ENCODE data around the gene DSCAM. TPM values are rescaled to one million over a fixed set of nuclear protein-coding genes. Genes with fewer than 3 reads are reported as not detected.
A peak's percentile ranks its signal among the peaks of the same experiment; 100 is the strongest.

Gene DSCAM
- total RNA-seq, 1 donor from 2014 or later, result not detected

DNA sequence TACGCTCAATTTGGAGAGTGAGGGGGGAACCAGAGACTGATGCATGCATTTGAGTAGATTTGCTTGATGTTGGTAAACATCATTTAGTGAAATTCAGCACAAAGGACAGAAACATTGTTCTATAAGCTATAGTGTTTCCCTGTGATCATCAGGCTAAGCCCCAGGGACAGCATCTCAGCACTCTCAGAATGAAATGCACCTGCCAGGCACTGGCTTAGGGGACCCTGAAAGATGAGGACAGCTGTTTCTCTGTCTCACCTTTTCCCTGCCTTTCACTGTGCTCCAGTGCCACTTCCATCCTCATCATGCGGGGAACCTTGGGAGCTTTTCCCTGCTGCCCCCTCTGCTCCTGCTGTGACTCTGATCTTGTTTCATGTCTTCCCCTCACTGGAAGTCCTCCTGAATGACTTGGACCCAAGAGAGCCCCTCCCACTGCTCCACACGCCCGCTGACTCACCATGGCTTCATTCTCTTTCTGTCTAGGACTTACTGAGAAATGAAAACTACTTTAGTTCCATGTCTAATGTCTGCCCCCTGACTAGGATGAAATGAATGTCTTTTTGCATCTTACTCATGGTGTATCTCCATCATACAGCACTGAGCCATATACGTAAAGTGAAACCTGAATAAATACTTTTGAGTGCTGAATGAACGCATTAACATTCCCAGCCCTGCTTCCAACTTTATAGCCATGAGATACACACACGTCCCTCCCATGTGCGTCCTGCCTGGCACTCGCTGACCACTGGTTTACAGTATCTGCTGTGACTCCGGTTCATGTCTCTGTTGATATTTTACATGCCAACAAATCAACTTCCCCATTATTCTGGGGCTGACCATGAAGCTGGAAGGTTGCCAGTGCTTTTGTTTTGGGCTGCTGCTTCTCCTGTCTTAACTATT, 797.7 kb downstream of the DSCAM start:
- H3K27me3 Mint-ChIP-seq (ENCODE audit: insufficient read depth, low read depth), result peaks cover 5% of the 10 kb centered on the region
- Histone ChIP-seq H3F3A (ENCODE audit: low read depth) (no peaks in the 10 kb centered on the region), H3K27ac (no peak overlapping the region), H3K4me1 (peaks cover 6% of the 10 kb centered on the region), H3K4me2 (no peak overlapping the region), H4K20me1 (ENCODE audit: low read depth) (no peaks in the 10 kb centered on the region), H3K9ac (no peak overlapping the region), H3K9me3 (ENCODE audit: low read depth) (no peaks in the 10 kb centered on the region), H3K4me3 (no peak overlapping the region), H3K36me3 (no peaks in the 10 kb centered on the region), H3K27me3 (no peaks in the 10 kb centered on the region), H3K79me2 (ENCODE audit: low read depth) (no peaks in the 10 kb centered on the region), H2AFZ (replicated peaks) (no peak overlapping the region)
- TF ChIP-seq, protein P1, sequence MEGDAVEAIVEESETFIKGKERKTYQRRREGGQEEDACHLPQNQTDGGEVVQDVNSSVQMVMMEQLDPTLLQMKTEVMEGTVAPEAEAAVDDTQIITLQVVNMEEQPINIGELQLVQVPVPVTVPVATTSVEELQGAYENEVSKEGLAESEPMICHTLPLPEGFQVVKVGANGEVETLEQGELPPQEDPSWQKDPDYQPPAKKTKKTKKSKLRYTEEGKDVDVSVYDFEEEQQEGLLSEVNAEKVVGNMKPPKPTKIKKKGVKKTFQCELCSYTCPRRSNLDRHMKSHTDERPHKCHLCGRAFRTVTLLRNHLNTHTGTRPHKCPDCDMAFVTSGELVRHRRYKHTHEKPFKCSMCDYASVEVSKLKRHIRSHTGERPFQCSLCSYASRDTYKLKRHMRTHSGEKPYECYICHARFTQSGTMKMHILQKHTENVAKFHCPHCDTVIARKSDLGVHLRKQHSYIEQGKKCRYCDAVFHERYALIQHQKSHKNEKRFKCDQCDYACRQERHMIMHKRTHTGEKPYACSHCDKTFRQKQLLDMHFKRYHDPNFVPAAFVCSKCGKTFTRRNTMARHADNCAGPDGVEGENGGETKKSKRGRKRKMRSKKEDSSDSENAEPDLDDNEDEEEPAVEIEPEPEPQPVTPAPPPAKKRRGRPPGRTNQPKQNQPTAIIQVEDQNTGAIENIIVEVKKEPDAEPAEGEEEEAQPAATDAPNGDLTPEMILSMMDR (IDR thresholded peaks at IDR 0.05), result no peak
- no peak for TF ChIP-seq EZH2phosphoT487 (IDR thresholded peaks at IDR 0.05)
- H3K4me1 Mint-ChIP-seq, result peaks cover 25% of the 10 kb centered on the region
- no peak overlapping the region for H3K4me3 Mint-ChIP-seq
- DNase-seq (ENCODE audit: low spot score), result no peak
- no peaks in the 10 kb centered on the region for H3K36me3 Mint-ChIP-seq
- no peaks in the 10 kb centered on the region for H3K9me3 Mint-ChIP-seq
- H3K27ac Mint-ChIP-seq, result peak overlapping the region; percentile 52

DNA sequence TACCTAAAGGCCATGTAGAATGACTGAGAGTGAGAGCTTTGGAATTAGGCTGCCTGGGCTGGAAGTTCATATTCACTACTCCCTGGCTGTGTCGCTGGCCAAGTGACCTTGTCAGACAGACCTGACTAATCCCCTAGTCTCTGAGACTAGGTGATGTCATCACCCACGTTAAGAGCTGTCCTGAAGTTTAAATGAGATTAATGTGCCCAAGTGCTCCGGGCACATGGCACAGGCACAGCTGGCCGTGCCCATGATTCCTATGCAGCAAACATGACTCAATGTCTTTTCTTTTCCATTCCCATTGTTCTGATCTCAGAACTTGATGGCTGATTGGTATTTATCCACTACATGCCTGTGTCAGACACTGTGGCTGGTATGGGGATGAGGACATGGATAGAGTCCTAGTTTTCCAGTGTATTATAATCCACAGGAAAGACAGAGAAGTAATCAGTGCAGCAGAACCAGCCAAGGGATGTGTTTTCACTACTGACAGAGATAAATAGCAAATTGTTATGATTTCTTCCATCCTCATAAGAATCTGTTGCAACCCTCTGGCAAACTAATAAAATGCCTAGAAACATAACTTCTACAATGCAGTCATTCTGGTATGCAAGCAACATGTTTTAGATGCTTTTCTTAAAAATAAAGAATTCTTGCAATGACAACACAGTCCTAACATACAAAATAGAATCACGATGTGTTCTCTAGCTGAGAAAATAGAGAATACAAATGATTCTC, 798.8 kb downstream of the DSCAM start:
- Mint-ChIP-seq H3K36me3 (no peaks in the 10 kb centered on the region), H3K4me1 (peaks cover 25% of the 10 kb centered on the region), H3K27ac (peak overlapping the region; percentile 62), H3K27me3 (ENCODE audit: insufficient read depth, low read depth) (peaks cover 5% of the 10 kb centered on the region), H3K4me3 (peak overlapping the region; percentile 28), H3K9me3 (no peaks in the 10 kb centered on the region)
- DNase-seq (ENCODE audit: low spot score), result no peak
- H3K27me3 ChIP-seq, result no peaks in the 10 kb centered on the region
- H3K36me3 ChIP-seq, result no peaks in the 10 kb centered on the region
- H3K4me2 ChIP-seq, result no peak overlapping the region
- H3K4me3 ChIP-seq, result no peak overlapping the region
- no peak overlapping the region for H2AFZ ChIP-seq (replicated peaks)
- H3K4me1 ChIP-seq, result peaks cover 6% of the 10 kb centered on the region
- TF ChIP-seq, protein P1 (IDR thresholded peaks at IDR 0.05), result no peak
- no peak for TF ChIP-seq EZH2 (IDR thresholded peaks at IDR 0.05)
- TF ChIP-seq EZH2phosphoT487 (IDR thresholded peaks at IDR 0.05), result no peak
- H3K9ac ChIP-seq, result no peak overlapping the region
- no peaks in the 10 kb centered on the region for H3F3A ChIP-seq (ENCODE audit: low read depth)
- no peaks in the 10 kb centered on the region for H3K9me3 ChIP-seq (ENCODE audit: low read depth)
- H4K20me1 ChIP-seq (ENCODE audit: low read depth), result no peaks in the 10 kb centered on the region
- no peaks in the 10 kb centered on the region for H3K79me2 ChIP-seq (ENCODE audit: low read depth)
- H3K27ac ChIP-seq, result no peak overlapping the region

DNA sequence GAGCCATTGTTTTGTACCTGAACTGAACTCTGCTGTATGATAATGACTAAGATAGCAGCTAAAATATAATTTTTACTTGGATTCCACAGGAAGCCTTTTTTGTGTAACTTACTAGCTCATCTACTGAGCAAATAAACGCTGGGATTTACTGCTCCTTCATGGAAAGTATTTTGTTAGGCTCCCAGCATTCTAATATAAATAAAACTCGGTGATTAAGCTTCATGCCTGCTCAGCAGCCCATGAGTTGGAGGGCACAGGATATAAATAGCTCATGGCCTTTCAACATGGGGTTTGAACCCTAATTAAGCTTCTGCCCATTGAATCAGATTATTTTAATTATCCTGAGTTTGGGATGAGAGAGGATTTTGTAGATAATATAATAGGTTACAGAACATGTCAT, 799.7 kb downstream of the DSCAM start:
- Mint-ChIP-seq H3K27me3 (ENCODE audit: insufficient read depth, low read depth) (peaks cover 9% of the 10 kb centered on the region), H3K27ac (no peak overlapping the region), H3K4me3 (no peak overlapping the region), H3K9me3 (no peaks in the 10 kb centered on the region), H3K36me3 (peaks cover 4% of the 10 kb centered on the region), H3K4me1 (peaks cover 25% of the 10 kb centered on the region)
- Histone ChIP-seq H3K4me3 (no peak overlapping the region), H4K20me1 (ENCODE audit: low read depth) (no peaks in the 10 kb centered on the region), H3K27ac (no peak overlapping the region), H2AFZ (replicated peaks) (no peak overlapping the region), H3K4me2 (no peak overlapping the region), H3K79me2 (ENCODE audit: low read depth) (no peaks in the 10 kb centered on the region), H3K9me3 (ENCODE audit: low read depth) (no peaks in the 10 kb centered on the region), H3K4me1 (peaks cover 6% of the 10 kb centered on the region), H3K9ac (no peak overlapping the region), H3K27me3 (no peaks in the 10 kb centered on the region), H3F3A (ENCODE audit: low read depth) (no peaks in the 10 kb centered on the region), H3K36me3 (no peaks in the 10 kb centered on the region)
- DNase-seq (ENCODE audit: low spot score), result no peak
- no peak for TF ChIP-seq EZH2 (IDR thresholded peaks at IDR 0.05)
